ENCODE results near the gene MELTF.

DNA sequence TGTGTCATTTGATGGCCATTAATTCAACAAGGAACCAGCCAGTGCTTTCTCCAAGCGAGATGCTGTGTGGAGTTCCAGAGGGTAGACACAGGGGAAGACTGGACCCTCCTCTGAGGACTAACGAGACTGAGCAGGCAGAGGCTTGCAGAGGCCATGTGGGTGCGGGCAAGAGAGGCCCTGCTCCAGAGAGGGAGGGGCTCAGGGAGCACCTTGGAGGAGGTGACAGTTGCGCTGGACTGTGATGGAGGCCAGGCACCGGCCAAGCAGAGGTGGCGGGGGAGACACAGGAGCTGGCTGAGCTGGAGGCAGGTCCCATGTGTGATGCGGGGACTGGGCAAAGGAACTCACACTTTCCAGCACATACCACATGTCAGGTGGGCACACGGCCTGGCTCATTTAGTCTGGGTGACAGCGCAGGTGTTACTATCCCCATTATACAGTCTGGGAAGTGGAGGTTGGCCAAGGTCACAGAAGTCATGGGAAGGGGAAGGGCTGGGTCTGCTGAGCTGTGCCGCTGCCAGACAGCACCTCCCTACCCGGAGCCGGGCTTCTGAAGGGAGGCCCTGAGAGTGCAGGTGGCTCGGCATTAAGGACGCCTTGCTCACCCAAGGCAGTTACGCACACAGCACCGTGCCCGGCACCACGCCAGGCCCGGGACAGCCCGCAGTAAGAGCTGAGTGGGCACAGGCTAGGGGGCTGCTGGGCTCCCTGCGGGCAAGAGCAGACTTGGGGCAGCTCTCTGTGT lies 3.7 kb downstream of the MELTF start:
- no peak for TF ChIP-seq POLR2A (IDR thresholded peaks at IDR 0.05)
- TF ChIP-seq, protein P1, sequence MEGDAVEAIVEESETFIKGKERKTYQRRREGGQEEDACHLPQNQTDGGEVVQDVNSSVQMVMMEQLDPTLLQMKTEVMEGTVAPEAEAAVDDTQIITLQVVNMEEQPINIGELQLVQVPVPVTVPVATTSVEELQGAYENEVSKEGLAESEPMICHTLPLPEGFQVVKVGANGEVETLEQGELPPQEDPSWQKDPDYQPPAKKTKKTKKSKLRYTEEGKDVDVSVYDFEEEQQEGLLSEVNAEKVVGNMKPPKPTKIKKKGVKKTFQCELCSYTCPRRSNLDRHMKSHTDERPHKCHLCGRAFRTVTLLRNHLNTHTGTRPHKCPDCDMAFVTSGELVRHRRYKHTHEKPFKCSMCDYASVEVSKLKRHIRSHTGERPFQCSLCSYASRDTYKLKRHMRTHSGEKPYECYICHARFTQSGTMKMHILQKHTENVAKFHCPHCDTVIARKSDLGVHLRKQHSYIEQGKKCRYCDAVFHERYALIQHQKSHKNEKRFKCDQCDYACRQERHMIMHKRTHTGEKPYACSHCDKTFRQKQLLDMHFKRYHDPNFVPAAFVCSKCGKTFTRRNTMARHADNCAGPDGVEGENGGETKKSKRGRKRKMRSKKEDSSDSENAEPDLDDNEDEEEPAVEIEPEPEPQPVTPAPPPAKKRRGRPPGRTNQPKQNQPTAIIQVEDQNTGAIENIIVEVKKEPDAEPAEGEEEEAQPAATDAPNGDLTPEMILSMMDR (IDR thresholded peaks at IDR 0.05) = no peak
